Measurements from ENCODE around the gene OXSR1.
"Not testable (repeated sequence)": the region's sequence is repeated elsewhere in the genome, so short reads cannot be mapped to it uniquely, and the experiment has no call there.

The OXSR1 gene

DNA sequence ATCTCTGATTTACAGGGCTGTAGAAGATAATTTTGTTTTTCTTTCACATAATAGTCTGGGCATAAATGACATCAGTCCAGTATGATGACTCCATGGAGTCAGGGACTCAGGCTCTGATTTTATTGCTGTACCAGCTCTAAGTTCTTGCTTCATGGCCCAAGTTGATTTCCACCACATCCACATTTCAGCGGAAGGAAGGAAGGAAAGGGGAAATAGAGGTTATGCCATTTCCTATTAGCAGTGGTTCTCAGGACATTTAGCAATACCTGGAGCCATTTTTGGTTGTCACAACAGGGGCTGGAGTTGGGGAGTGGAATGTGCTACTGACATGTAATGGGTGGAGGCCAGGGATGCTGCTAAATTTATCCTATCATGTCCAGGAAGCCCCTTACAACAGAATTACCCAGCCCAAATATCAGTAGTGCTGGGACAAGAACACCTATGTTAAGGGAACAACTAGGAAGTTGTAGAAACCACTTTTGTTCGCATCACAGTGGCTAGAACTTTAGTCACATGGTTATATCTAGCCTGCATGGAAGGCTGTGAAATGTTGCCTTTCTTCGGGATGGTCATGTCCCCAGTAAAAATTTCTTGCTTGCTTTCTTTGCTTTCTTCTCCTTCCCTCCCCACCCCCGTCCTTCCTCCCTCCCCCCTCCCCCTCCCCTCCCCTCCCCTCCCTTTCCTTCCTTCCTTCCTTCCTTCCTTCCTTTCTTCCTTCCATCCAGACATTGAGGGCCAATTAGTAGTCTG is 42.1 kb downstream of the OXSR1 start:
- no peak overlapping the region for H3K27ac ChIP-seq
- H3K4me3 ChIP-seq: no peak overlapping the region

DNA sequence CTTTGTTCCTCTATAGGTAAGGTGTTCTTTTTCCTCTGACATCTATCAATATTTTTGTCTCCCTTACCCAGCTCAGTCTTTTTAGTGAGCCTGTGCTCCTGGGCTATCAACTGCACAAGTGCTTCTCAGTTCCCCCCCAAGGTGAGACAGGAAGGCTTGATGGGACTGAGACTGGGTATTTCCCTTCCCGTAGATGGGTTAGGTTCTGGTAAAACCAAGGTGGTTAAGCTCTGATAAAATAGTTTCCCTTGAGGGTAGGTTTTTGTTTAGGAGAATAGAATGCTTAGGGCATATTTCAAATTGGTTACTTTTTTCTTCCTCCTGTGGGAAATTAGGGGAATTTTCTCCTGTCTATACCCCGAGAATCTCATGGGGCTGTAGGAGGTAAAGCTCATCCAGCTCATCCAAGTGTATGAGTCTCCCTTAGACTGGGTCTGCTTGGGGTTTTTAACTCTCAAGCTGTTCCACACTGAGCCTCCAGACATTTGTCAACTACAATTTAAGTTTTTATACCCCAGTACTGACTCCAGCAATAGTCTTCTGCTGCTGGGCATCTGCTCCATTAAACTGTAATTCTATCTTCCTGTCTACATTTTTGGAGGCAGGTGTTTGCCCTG is 44.9 kb downstream of the OXSR1 start:
- Histone ChIP-seq H3K4me3 (no peak overlapping the region), H3K27ac (no peak overlapping the region)

DNA sequence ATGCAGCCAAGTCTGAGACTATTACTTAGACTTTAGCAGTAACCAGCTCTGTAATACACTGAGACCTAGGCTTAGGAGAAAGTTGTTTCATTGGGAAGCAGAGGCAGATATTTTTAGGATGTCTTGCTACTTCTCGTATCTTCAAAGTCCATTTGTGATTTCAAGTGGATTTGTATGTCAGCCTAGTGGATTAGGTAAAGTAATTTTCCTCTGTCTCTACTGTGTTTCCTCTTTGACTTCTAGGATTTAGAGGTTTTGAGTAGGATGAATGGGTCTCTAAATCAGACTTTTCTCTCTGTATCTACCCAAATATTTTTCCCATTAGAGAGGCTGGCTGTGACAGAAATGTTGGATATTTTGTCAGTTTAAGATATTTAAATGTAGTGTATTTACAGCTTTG is 46.8 kb downstream of the OXSR1 start:
- no peak overlapping the region for H3K27ac ChIP-seq

DNA sequence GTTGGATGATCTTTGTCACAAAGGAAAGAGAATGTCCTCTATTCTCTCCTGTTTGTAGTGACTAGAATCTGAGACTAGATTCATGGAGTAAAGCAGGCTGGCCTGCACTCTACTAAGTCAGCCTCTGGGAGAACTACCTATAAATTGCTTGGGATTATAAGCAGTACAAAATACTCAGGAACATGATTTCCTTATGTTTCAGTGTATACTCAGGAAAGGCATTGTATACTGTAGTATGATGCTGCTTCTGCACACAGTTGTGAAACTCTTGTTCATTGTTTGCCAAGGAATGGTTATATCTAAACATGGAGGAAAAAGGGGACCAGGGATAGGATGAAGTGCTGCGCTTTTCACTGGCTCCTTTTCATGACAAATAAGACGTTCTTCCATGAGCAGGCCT is 49.2 kb downstream of the OXSR1 start:
- Histone ChIP-seq H3K27ac (no peak overlapping the region), H3K4me3 (no peak overlapping the region)

More for the DNA sequence above, 46.8 kb downstream of the OXSR1 start:
- no peak overlapping the region for H3K4me3 ChIP-seq

DNA sequence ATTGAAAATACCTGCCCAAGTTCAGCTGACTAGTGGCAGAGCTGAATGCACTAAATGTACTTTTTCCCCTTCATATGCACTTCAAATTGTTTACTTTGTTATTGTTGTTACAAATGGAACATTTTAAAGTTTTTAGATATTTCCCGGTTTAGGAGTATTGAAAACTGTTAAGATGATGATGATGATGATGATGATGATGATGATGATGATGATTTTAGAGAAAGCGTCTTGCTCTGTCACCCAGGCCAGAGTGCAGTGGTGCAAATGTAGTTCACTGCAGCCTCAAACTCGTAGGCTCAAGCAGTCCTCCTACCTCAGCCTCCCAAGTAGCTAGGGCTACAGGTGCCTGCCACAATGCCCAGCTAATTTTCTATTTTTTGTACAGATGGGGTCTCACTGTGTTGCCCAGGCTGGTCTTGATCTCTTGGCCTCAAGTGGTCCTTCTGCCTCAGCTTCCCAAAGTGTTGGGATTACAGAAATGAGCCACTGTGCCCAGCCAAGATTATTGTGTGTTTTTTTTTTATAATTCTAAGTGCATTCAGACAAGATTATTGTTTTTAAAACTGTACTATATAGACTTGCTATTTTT is 54.4 kb downstream of the OXSR1 start:
- no peak overlapping the region for H3K4me3 ChIP-seq

DNA sequence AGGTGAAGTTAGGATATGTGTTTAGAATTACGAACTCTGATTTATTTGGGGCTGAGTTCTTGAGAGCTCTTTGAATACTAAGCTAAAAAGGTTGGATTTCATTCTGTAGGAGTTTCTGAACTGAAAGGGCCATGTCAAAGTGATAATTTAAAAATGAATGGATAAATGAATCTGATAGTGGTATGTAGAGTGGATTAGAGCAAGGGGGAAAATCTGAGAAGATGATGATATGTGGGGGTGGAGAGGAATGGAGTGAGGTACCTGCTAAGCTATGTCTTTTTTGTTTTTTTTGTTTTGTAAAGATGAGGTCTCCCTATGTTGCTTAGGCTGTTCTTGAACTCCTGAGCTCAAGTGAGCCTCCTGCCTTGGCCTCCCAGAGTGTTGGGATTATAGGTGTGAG is 55.7 kb downstream of the OXSR1 start:
- no peak overlapping the region for H3K27ac ChIP-seq
- no peak overlapping the region for H3K4me3 ChIP-seq

More for the DNA sequence above, 54.4 kb downstream of the OXSR1 start:
- no peak overlapping the region for H3K27ac ChIP-seq

DNA sequence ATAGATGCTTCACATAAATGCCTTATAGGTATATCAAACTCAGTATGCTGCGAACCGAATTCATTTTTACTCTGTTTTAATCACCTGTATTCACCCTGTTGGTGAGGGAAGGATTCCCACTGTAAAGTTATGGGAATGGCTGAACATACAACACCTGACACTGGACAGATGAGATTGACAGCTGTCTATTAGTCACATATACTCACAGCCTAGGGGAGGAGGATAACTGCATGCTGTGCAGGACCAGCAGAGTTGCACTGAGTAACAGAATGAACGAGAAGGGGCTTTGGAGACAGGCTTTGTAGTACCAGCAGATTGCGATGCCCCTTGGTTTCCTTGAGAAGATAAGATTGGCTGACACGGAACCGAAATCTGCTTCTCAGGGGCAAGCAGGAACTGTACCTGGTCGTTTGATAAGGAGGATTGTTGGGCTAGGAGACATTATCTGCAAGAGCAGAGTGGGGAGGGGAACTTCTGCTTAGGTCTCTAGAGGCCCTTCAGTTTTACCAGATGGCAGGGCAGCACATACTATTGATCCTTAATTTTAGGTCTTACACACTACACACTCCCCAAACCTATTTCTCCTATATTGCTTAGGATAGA is 56.8 kb downstream of the OXSR1 start:
- Histone ChIP-seq H3K4me3 (no peak overlapping the region), H3K27ac (no peak overlapping the region)

DNA sequence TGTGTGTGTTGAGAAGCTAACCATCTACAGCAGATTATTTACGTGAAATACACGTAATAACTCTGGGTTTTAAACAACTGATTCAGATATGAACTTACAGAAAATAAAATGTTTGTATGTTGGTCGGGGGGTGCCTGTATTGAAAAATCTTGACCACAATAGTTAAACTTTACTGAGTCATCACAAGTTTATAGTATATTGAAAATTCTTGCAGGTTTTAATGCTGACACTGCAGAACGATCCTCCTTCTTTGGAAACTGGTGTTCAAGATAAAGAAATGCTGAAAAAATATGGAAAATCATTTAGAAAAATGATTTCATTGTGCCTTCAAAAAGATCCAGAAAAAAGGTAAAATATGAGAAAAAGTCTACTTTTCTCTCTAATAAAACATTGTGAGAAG is 59.0 kb downstream of the OXSR1 start:
- Histone ChIP-seq H3K27ac (no peak overlapping the region), H3K4me3 (no peak overlapping the region)

DNA sequence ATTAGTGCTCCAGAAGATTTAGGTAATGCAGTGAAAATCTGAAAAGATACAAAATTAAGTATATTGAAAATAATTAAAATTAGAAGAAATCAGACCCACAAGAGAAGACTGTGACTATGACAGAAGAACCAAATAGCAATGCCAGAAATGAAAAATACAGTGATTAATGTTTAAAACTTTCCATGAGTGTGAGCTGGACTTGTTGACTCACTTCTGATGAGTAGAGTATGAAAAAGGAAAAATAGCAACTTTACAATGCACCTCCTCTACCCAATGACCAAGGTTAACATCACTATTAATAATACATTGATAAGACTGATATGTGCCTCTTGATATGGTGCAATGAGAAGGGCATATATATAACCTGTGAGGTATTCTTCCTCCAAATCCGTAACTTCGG is 60.9 kb downstream of the OXSR1 start:
- Histone ChIP-seq H3K4me3 (no peak overlapping the region), H3K27ac (no peak overlapping the region)

DNA sequence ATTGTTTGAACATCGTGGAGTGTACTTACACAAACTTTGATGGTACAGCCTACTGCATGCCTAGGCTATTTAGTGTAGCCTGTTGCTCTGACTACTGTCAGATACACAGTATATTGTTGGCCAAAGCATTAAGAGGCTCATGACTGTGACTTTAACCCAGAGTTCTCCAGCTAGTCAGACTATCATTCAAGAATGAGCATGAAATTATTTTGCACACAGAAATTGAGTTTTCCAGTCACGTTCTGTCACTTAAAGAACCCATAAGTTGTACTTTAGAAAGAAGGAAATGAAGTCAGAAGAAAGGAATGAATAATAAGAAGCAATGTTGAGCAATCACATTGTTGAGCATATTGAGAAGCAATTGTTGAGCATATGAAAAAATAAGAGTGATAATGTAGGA is 62.7 kb downstream of the OXSR1 start:
- Histone ChIP-seq H3K4me3 (no peak overlapping the region), H3K27ac (peak overlapping the region in 1 of 21 experiments; percentile 9)

DNA sequence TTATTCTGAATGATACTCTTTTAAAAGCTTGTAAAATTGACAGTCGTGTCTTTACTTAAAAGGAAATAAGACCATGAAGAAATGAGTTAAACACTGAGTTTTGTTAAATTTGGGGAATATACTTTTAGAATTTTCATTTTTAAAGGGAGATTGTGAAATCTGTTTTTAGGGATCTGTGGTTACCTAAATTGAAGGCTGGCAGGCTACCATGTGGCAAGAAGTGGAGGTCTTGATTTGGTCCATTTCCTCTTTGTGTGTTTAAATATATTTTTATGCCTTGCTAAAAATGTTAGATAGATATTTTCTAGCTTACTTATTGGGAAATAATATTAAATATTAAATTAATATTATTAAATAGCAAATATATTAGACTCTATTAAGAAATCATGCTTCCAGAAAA is 63.7 kb downstream of the OXSR1 start:
- no peak overlapping the region for H3K27ac ChIP-seq
- H3K4me3 ChIP-seq: no peak overlapping the region

DNA sequence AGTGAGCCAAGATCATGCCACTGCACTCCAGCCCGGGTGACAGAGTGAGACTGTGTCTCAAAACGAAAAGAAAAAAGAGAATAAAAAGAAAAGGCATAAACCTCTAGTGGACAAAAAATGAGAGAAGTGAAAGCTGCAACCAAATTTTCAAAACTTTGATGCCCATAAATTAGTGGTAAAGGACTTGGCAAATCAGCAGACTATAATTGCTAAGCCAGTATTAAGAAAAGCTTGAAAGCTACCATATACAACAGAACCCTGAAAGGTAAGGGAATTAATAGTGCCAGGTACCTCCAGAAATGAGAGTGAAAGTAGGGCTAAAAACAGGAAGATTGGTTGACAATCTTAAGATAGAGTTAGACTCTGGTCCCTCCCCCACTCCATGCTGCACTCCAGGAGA is 67.4 kb downstream of the OXSR1 start:
- Histone ChIP-seq H3K4me3 (no peak overlapping the region), H3K27ac (no peak overlapping the region)

DNA sequence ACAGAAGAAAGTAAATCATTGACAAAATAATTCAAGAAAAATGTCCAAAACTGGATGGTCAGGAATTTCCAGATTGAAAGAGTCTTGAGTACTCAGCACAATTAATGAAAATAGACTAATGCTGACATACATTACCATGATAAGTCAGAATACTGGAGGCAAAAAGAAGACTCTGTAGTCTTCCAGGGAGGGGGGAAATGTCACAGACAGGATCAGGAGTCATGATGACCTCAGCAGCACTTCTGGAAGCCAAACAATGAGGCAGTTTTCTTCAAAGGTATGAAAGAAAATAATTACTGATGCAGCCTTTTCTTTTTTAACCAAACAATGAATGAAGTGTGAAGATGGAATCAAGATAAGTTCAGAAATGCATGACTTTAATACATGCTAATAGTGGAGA is 70.1 kb downstream of the OXSR1 start:
- H3K27ac ChIP-seq: no peak overlapping the region
- no peak overlapping the region for H3K4me3 ChIP-seq

DNA sequence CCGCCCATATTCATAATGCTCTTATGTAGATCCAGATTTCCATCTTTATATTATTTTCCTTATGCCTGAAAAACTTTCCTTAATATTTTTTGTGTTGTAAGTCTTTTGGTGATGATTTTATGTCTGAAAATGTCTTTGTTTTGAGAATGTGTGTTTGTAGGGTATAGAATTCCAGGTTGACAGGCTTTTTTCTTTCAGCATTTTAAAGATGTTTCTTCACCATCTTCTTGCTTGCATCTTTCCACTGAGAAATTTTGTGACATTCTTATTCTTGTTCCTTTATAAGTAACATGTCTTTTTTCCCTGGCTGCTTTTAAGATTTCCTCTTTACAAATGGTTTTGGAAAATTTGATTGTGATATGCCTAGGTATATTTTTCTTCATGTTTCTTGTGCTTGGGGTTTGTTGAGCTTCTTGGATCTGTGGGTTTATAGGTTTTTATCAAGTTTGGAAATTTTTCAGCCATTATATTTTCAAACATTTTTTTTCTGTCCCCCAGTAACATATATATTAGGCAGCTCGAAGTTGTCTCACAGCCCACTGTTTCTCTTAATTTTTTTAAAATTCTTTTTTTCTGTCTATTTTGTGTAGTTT is 73.2 kb downstream of the OXSR1 start:
- H3K4me3 ChIP-seq: no peak overlapping the region
- H3K27ac ChIP-seq: no peak overlapping the region

DNA sequence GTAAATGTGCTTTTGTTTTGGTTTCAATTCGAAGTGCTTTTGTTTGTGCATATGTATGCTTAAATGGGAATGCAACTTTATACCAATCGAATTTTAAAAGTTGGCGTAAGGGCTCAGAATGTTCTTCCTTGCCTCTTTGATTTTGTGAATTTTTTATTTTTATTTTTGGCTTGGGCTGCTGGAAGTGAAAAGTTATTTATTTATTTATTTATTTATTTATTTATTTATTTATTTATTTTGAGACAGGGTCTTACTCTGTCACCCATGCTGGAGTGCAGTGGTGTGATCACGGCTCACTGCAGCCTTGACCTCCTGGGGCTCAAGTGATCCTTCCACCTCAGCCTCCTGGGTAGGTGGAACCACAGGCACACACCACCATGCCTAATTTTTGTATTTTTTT is 77.5 kb downstream of the OXSR1 start:
- not testable (repeated sequence) for H3K4me3 ChIP-seq, H3K27ac ChIP-seq

DNA sequence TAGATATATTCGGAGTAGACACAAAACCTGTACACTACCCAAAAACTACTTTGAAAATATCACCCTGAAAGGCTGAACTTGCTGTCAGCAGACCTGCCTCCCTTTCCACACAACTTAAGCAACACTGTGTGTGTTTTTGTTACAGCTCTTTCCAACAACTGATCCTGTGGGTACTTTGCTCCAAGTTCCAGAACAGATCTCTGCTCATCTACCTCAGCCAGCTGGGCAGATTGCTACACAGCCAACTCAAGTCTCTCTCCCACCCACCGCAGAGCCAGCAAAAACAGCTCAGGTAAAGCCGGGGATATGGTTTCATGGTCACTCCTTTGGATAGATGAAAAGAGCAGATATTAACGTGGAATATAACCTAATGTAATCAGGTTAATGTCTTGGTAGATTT is 80.6 kb downstream of the OXSR1 start:
- Histone ChIP-seq H3K4me3 (no peak overlapping the region), H3K27ac (no peak overlapping the region)

DNA sequence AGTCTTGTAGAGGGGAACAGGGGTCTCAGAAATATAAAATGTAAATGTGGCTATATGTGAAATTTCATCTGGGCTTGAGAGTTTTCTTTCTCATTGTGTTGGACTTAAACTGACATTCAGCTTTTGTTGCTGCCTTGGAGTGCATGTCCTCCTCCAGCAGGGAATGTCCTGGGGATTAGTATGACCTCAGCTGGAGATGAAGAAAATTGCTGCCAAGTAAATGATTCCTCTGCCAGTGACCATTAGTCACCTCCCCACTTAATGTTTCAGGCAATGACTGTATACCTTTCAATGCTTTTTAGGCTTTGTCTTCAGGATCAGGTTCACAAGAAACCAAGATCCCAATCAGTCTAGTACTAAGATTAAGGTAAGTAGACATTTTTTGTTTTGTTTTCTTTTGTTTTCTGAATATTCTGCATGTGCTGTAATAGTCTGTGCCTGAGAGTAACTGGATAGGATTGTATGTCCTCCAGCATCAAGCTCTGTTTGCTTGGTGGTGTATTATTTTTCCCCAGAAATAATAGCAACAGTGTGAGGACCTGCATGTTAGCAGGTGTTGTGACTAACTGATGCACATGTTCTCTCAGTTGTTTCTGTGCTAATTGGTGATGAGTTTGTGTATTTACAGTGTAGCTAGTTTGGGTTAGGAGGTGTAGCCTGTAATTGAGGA is 82.2 kb downstream of the OXSR1 start:
- H3K27ac ChIP-seq: no peak overlapping the region
- H3K4me3 ChIP-seq: no peak overlapping the region

DNA sequence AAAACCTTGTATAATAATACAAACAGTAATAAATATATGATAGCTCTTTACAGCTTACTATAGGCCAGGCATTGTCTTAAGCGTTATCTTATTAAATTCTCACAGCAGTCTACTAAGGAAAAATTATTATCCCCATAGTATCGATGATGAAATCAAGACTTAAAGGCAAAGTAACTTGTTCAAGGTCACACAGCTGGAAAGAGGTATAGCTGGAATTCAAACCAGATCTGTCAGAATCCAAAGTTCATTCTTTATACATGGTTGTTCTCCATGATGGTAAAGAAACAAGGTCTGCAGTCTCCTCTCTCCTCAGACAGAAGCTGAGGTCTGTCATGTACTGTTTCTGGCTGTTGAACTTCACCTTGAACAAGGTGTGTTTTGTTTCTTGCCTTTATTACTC is 84.9 kb downstream of the OXSR1 start:
- Histone ChIP-seq H3K4me3 (no peak overlapping the region), H3K27ac (no peak overlapping the region)

DNA sequence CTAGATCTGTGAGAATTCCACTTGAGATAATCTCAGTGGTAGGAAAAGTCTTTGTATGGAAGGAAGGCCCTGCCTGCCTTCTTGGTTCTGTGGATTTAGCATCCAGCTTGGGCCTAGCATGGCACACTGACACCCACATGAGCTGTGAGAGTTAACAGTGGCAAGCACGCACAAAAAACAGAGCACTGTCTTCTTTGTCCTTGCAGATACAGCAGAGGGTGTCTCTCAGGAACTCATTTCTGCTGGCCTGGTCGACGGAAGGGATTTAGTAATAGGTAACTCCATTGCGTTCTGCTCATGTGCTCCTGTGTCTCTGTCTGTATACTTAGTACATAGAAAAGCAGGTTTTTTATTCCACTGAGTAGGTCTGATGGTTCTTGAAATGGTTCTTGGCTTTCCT is 85.9 kb downstream of the OXSR1 start:
- H3K27ac ChIP-seq: no peak overlapping the region
- H3K4me3 ChIP-seq: no peak overlapping the region

DNA sequence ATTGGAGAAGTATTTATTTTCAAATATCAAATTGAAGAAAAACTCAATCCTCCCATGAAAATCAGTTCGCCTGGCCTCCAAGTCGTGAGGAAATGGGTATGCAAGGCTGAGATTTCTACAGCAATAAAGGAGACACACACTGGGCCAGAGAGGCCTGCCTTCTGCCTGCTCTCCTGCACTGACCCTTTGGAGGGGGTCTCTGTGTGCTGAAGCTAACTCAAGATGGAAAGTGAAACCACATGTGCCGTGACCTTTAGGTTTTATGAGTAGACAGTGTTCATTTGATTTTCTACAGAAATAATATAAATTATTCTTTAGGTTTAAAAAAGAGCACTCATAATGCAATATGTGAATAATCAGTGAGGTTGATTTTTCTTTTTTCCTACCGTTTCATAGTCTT is 88.4 kb downstream of the OXSR1 start:
- Histone ChIP-seq H3K4me3 (no peak overlapping the region), H3K27ac (peak overlapping the region in 1 of 21 experiments; percentile 6)

All from skin epidermis (tissue), 12 donors.